Measurements from ENCODE around the gene IL22RA1.

DNA sequence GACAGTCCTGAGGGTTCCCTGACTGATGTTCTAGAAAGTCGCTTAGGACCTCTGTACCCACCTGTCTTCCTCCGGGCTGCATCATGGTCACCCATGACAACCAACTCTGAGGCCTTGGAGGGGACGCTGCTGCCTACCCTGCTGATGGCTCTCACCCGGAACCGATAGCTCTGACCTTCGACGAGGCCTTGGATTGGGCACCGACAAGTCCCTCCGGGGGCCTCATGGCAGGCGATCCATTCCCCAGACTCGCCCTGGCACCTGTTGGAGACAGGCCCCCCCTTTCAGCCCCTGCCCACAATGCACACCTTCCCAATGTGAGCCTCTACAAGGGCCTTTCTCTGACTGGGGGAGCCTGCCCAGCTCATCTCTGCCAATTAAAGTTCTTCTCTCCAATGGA, 52.2 kb downstream of the IL22RA1 start:
- no peak for TF ChIP-seq ZBTB49 (CRISPR knock-in tag; IDR thresholded peaks at IDR 0.05; ENCODE audit: borderline replicate concordance)
- TF ChIP-seq CTCF (IDR thresholded peaks at IDR 0.05 in 2 of 3, conservative IDR thresholded peaks at IDR 0.05 in 1 of 3; ENCODE audit: insufficient read depth in 2 of 3, low read depth in 1 of 3, low read length in 3 of 3), result no peak
- TF ChIP-seq RNF2 (IDR thresholded peaks at IDR 0.05), result no peak
- TF ChIP-seq NFXL1 (CRISPR knock-in tag; IDR thresholded peaks at IDR 0.05), result no peak
- TF ChIP-seq ATF4 (CRISPR knock-in tag; IDR thresholded peaks at IDR 0.05), result no peak
- no peak for TF ChIP-seq ZNF12 (CRISPR knock-in tag; IDR thresholded peaks at IDR 0.05)
- TF ChIP-seq ZNF212 (CRISPR knock-in tag; IDR thresholded peaks at IDR 0.05), result no peak
- TF ChIP-seq EZH2 (IDR thresholded peaks at IDR 0.05; ENCODE audit: borderline replicate concordance, low read depth, low read length), result no peak

Measured in K562 (cell line).